Suprapubic skin (tissue), 4 donors: ENCODE data around the gene ERBB4. TPM values are rescaled to one million over a fixed set of nuclear protein-coding genes. Genes with fewer than 3 reads are reported as not detected.

ENCODE experiments used
- DNase-seq, 2 donors: peaks; one replicate each; pipeline ENCODE4 v3.0.0-alpha.2; 2019; ENCODE audit warnings: low spot score in 2 of 2
- H3K27ac ChIP-seq: fragments of 200-600 bp; sonication (generic); one replicate; pipeline ENCODE4 v1.5.1; 2019
- H3K27me3 ChIP-seq: fragments of 200-600 bp; sonication (generic); one replicate; pipeline ENCODE4 v1.5.1; 2019
- H3K36me3 ChIP-seq: fragments of 200-600 bp; sonication (generic); one replicate; pipeline ENCODE4 v1.5.1; 2019
- H3K4me1 ChIP-seq: fragments of 200-600 bp; sonication (generic); one replicate; pipeline ENCODE4 v1.5.1; 2019
- H3K4me3 ChIP-seq: fragments of 200-600 bp; sonication (generic); one replicate; pipeline ENCODE4 v1.5.1; 2019; ENCODE audit warnings: mild to moderate bottlenecking
- H3K9me3 ChIP-seq: fragments of 200-600 bp; sonication (generic); one replicate; pipeline ENCODE4 v1.5.1; 2019
- EP300 ChIP-seq: sonication (generic); formaldehyde crosslinking; IDR thresholded peaks from one replicate; pipeline ENCODE4 v1.6.1; 2017; ENCODE audit warnings: antibody characterized with exemption
- POLR2A ChIP-seq, 2 donors: fragments of 450-650 bp; IDR thresholded peaks; one replicate each; pipeline ENCODE4 v1.6.1; 2017; ENCODE audit warnings: antibody characterized with exemption in 2 of 2, mild to moderate bottlenecking in 2 of 2, moderate library complexity in 2 of 2
- POLR2AphosphoS5 ChIP-seq, 3 donors: sonication (generic); formaldehyde crosslinking; IDR thresholded peaks; one replicate each; pipeline ENCODE4 v1.6.1; 2017; ENCODE audit warnings: antibody characterized with exemption in 3 of 3
- WGBS: methylation state at CpG from one replicate; pipeline ENCODE4 v1.1.5; 2018; 5-methylcytosine and 5-hydroxymethylcytosine counted together
- total RNA-seq, 4 donors: library from RNA; depleted of rRNA; stranded (reverse); fragments of >200 nt; gene quantifications; one replicate each; pipeline ENCODE4 v1.1.0, GENCODE V29; 2016
- TF ChIP-seq, protein P1 (sequence below), 2 donors: fragments of 200-600 bp in 1 of 2; fragments of 450-650 bp in 1 of 2; sonication (generic) in 1 of 2; IDR thresholded peaks; one replicate each; pipeline ENCODE4 v1.5.1; 2016 to 2019; ENCODE audit warnings: antibody characterized with exemption in 2 of 2, mild to moderate bottlenecking in 1 of 2, moderate library complexity in 1 of 2

Gene ERBB4
- total RNA-seq, 4 donors from 2014 or later, result 0.95 to 6.4 (median 1.5) TPM

DNA sequence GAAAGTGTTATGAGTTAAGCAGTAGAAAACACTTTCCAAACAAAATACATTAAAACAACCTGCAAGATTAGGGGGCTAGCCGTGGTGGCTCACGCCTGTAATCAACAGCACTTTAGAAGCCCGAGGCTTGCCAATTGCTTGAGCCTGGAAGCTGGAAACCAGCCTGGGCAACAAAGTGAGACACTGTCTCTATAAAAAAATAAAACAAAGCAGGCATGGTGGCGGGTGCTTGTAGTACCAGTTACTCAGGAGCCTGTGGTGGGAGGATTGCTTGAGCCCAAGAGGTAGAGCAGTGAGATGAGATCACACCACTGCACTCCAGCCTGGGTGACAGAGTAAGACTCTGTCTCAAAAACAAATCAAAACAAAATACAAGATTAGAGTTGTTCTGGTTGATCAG lies 208.3 kb downstream of the ERBB4 start:
- Histone ChIP-seq H3K4me3 (no peak overlapping the region), H3K36me3 (no peaks in the 10 kb centered on the region), H3K4me1 (no peaks in the 10 kb centered on the region), H3K27ac (no peak overlapping the region), H3K27me3 (no peaks in the 10 kb centered on the region), H3K9me3 (no peaks in the 10 kb centered on the region)
- WGBS, result 58% methylated on average over 4 of the region's 4 CpGs
- TF ChIP-seq POLR2A (IDR thresholded peaks at IDR 0.05) (no peak), EP300 (no peak), POLR2AphosphoS5 (IDR thresholded peaks at IDR 0.05) (no peak)
- TF ChIP-seq, protein P1, sequence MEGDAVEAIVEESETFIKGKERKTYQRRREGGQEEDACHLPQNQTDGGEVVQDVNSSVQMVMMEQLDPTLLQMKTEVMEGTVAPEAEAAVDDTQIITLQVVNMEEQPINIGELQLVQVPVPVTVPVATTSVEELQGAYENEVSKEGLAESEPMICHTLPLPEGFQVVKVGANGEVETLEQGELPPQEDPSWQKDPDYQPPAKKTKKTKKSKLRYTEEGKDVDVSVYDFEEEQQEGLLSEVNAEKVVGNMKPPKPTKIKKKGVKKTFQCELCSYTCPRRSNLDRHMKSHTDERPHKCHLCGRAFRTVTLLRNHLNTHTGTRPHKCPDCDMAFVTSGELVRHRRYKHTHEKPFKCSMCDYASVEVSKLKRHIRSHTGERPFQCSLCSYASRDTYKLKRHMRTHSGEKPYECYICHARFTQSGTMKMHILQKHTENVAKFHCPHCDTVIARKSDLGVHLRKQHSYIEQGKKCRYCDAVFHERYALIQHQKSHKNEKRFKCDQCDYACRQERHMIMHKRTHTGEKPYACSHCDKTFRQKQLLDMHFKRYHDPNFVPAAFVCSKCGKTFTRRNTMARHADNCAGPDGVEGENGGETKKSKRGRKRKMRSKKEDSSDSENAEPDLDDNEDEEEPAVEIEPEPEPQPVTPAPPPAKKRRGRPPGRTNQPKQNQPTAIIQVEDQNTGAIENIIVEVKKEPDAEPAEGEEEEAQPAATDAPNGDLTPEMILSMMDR (IDR thresholded peaks at IDR 0.05), result no peak
- no peak for DNase-seq

DNA sequence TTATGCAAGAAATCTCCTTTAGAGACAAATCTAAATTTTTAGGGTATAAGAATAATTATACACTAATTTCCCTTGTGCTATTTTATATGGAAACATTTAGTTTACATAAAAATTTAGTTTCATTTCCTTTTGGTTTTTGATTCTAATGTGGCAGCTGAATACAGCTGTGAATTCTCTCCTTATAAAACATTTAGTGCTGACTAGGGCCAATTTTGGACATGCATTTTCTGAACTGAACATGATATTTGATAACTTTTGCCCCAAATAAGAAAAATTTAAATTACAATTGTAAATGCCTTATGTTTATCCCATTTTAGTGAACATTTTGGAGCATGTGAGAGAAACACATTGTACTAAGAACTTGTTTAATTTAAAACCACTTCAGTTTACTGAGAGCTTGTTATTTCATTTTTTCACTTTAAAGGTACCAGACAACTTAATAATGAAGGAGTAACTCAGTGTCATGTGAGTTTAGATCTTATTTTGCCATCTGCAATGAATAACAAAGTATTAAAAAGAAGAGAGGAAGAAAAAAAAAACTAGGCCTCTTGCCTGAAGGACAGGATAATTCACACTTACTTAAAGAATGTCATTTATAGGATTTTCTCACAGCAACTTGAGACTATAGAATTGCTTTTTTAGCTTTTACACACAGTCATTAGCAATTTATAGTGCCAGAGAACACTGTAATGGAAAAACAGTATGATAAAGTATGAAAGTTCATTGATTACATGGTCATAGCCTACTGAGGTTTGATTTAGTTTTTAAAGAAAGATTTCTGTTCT lies 209.7 kb downstream of the ERBB4 start:
- Histone ChIP-seq H3K9me3 (no peaks in the 10 kb centered on the region), H3K27me3 (no peaks in the 10 kb centered on the region), H3K27ac (no peak overlapping the region), H3K36me3 (no peaks in the 10 kb centered on the region), H3K4me3 (no peak overlapping the region), H3K4me1 (no peaks in the 10 kb centered on the region)
- TF ChIP-seq EP300, result no peak
- TF ChIP-seq POLR2AphosphoS5 (IDR thresholded peaks at IDR 0.05), result no peak
- no peak for TF ChIP-seq POLR2A (IDR thresholded peaks at IDR 0.05)
- TF ChIP-seq, protein P1 (IDR thresholded peaks at IDR 0.05), result no peak
- no peak for DNase-seq

DNA sequence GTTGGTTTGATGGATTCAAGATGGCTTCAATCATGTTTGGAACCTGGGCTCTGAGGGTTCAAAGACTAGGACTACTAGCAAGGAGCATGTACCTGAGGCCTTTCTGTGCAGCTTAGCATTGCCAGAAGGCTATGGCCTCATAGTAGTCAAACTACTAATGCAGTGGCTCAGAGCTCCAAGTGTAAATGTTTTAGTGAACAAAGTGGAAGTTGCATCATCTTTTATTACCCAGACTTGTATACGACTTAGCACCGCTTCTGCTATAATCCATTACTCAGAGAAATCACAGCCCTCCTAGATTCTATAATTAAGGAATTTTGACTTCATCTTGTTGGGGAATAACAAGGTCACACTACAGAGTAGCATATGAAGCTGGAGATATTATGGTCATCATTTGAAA lies 210.5 kb downstream of the ERBB4 start:
- TF ChIP-seq POLR2AphosphoS5 (IDR thresholded peaks at IDR 0.05) (no peak), EP300 (no peak), POLR2A (IDR thresholded peaks at IDR 0.05) (no peak)
- TF ChIP-seq, protein P1 (IDR thresholded peaks at IDR 0.05), result no peak
- 79% methylated on average over 2 of the region's 2 CpGs for WGBS
- Histone ChIP-seq H3K27ac (no peak overlapping the region), H3K27me3 (no peaks in the 10 kb centered on the region), H3K4me3 (no peak overlapping the region), H3K9me3 (no peaks in the 10 kb centered on the region), H3K36me3 (no peaks in the 10 kb centered on the region), H3K4me1 (no peaks in the 10 kb centered on the region)
- DNase-seq, result no peak

DNA sequence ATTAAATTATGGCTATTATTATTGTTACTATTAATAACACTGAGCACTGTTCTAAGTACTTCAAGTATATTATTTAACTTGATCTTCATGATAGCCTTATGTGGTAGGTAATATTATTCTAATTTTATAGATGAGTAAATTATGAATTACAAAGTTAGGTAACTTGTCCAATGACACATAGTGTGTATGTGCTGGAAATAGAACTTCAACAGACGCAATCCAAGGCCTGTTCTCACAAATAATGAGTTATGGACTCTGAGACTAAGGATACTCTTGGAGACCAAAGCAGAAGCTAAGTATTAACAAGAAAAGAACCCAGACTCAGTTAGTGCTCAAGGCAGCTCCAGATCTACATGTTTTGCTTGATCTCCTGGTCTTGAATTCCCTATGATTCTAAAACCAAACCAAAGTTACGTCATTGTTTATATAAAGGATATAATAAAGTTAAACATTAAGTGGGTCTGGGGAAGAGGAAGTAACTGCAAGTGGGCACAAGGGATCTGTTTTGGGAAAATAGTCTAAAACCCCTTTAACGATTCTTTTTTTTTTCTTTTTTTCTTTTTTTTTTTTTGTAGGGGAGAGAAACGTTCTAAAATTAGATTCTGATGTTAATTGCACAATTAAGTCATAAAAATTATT lies 211.3 kb downstream of the ERBB4 start:
- no peak overlapping the region for H3K4me3 ChIP-seq
- 83% methylated on average over 4 of the region's 4 CpGs for WGBS
- no peak overlapping the region for H3K27ac ChIP-seq
- H3K27me3 ChIP-seq, result no peaks in the 10 kb centered on the region
- no peak for TF ChIP-seq POLR2A (IDR thresholded peaks at IDR 0.05)
- TF ChIP-seq, protein P1 (IDR thresholded peaks at IDR 0.05), result no peak
- TF ChIP-seq POLR2AphosphoS5 (IDR thresholded peaks at IDR 0.05), result no peak
- no peak for TF ChIP-seq EP300
- H3K4me1 ChIP-seq, result no peaks in the 10 kb centered on the region
- H3K9me3 ChIP-seq, result no peaks in the 10 kb centered on the region
- H3K36me3 ChIP-seq, result no peaks in the 10 kb centered on the region
- no peak for DNase-seq

DNA sequence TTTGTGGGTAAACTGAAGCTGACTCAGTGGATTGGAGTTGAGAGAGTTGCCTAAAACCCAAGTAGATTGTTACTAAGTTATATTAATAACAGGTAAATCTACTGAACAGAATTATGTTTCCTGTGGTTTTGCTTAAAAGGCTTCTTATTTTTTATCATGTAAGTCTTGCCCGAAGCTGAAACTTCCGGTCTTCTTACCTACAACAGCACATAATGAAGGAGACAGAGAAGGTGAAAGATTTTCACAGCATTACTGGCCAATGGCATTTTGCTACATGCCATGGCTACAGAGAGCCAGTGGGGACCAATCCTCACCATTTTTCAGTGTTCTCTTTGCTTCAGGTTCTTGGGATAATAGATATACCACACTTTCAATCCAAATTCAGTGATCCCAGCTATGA lies 220.0 kb downstream of the ERBB4 start:
- no peak for DNase-seq
- H3K27me3 ChIP-seq, result no peaks in the 10 kb centered on the region
- WGBS, result 83% methylated on average over 2 of the region's 2 CpGs
- no peaks in the 10 kb centered on the region for H3K36me3 ChIP-seq
- H3K9me3 ChIP-seq, result no peaks in the 10 kb centered on the region
- H3K4me3 ChIP-seq, result no peak overlapping the region
- TF ChIP-seq POLR2AphosphoS5 (IDR thresholded peaks at IDR 0.05) (no peak), POLR2A (IDR thresholded peaks at IDR 0.05) (no peak), EP300 (no peak)
- TF ChIP-seq, protein P1 (IDR thresholded peaks at IDR 0.05), result no peak
- no peaks in the 10 kb centered on the region for H3K4me1 ChIP-seq
- no peak overlapping the region for H3K27ac ChIP-seq
